HCT116 (cell line): ENCODE results near the gene PAXIP1. TPM values are rescaled to one million over a fixed set of nuclear protein-coding genes. Genes with fewer than 3 reads are reported as not detected.

Experiments used
- ATAC-seq: fragments of 200-7000 bp; cut with Tn5 transposase; 2 replicates; pipeline ENCODE4 v1.9.1; 2020; ENCODE audit warnings: mild to moderate bottlenecking, moderate library complexity
- BruUV-seq: library from RNA; stranded (reverse); fragments of 400-500 nt; replicated peaks from 2 replicates; lab custom pipeline; 2021; lab: Mats Ljungman, UMichigan
- CTCF ChIA-PET: fragments of 300-600 bp; sonication (Branson Sonifier 250); formaldehyde crosslinking; loops from one replicate; lab custom pipeline; 2021; ENCODE audit warnings: antibody characterized with exemption; lab: Charles Lee
- POLR2A ChIA-PET: fragments of 300-600, 350-600 bp; sonication (Branson Sonifier 250); formaldehyde crosslinking; loops from one replicate; lab custom pipeline; 2021; ENCODE audit warnings: antibody characterized with exemption; lab: Charles Lee
- RAD21 ChIA-PET, 2 experiments: fragments of 300-600 bp; sonication (Branson Sonifier 250); formaldehyde crosslinking; loops; one replicate each; lab custom pipeline; 2023; ENCODE audit warnings: low total read pairs in 2 of 2; ENCODE audit not compliant: uncharacterized antibody in 2 of 2, unreplicated experiment in 2 of 2, low non-redundant PET in 1 of 2; lab: Charles Lee
- DNase-seq: peaks from one replicate; pipeline ENCODE4 v3.0.0-alpha.2; 2010; ENCODE audit warnings: low read depth, low spot score
- H2AFZ ChIP-seq: fragments of 200-600 bp; shearing (Covaris generic), sonication (generic); 2 replicates; pipeline ENCODE4 v1.6.1; 2017; ENCODE audit warnings: low read depth, mixed run types, mixed read lengths, antibody characterized with exemption, low read length; ENCODE audit not compliant: poor library complexity, severe bottlenecking
- H3K27ac ChIP-seq: 2 replicates; pipeline ENCODE4 v1.5.1; 2012; ENCODE audit warnings: low read depth, low read length
- H3K27me3 ChIP-seq: fragments of 200-600 bp; sonication (generic); 2 replicates; pipeline ENCODE4 v1.6.1; 2016; ENCODE audit warnings: mixed run types, low read length, mixed read lengths; ENCODE audit not compliant: insufficient read depth
- H3K36me3 ChIP-seq, 2 experiments: fragments of 200-500 bp in 1 of 2; fragments of 200-600 bp in 1 of 2; sonication (Bioruptor generic) in 1 of 2; sonication (generic) in 1 of 2; 2 replicates each; pipeline versions ENCODE4 v1.5.1 to v1.6.1; 2014 to 2016; ENCODE audit warnings: low read length in 2 of 2, inconsistent platforms in 1 of 2, mixed read lengths in 1 of 2, mixed run types in 1 of 2; ENCODE audit not compliant: insufficient read depth in 2 of 2, control insufficient read depth in 1 of 2
- H3K4me1 ChIP-seq, 2 experiments: fragments of 200-600 bp in 1 of 2; sonication (generic) in 1 of 2; 2 replicates each; pipeline versions ENCODE4 v1.5.1 to v1.6.1; 2012 to 2017; ENCODE audit warnings: low read length in 2 of 2, inconsistent platforms in 1 of 2, mild to moderate bottlenecking in 1 of 2, mixed read lengths in 1 of 2, mixed run types in 1 of 2, moderate library complexity in 1 of 2; ENCODE audit not compliant: insufficient read depth in 2 of 2, control insufficient read depth in 1 of 2
- H3K4me2 ChIP-seq: fragments of 200-600 bp; sonication (generic); 2 replicates; pipeline ENCODE4 v1.6.1; 2017; ENCODE audit warnings: mixed run types, low read length, mixed read lengths
- H3K4me3 ChIP-seq, 2 experiments: fragments of 200-600 bp in 1 of 2; sonication (generic) in 1 of 2; replicated peaks in 1 of 2; 2 replicates each; pipeline ENCODE4 v1.5.1; 2011 to 2016; ENCODE audit warnings: low read length in 2 of 2, control low read depth in 1 of 2, low read depth in 1 of 2, mild to moderate bottlenecking in 1 of 2, mixed read lengths in 1 of 2, mixed run types in 1 of 2
- H3K79me2 ChIP-seq: fragments of 200-600 bp; sonication (generic); 2 replicates; pipeline ENCODE4 v1.6.1; 2017; ENCODE audit warnings: mild to moderate bottlenecking, mixed run types, low read length, moderate library complexity, mixed read lengths; ENCODE audit not compliant: insufficient read depth
- H3K9ac ChIP-seq: fragments of 200-600 bp; sonication (generic); 2 replicates; pipeline ENCODE4 v1.6.1; 2016; ENCODE audit warnings: low read length, mixed read lengths
- H3K9me2 ChIP-seq: fragments of 200-600 bp; sonication (generic), shearing (Covaris generic); 2 replicates; pipeline ENCODE4 v1.6.1; 2017; ENCODE audit warnings: mixed run types, mild to moderate bottlenecking, moderate library complexity; ENCODE audit not compliant: insufficient read depth
- H3K9me3 ChIP-seq, 2 experiments: fragments of 200-500 bp in 1 of 2; fragments of 200-600 bp in 1 of 2; sonication (Bioruptor generic) in 1 of 2; sonication (generic) in 1 of 2; 2 replicates each; pipeline ENCODE4 v1.6.1; 2014 to 2017; ENCODE audit warnings: low read length in 2 of 2, mixed read lengths in 2 of 2, inconsistent platforms in 1 of 2, low read depth in 1 of 2, mild to moderate bottlenecking in 1 of 2, mixed run types in 1 of 2, moderate library complexity in 1 of 2; ENCODE audit not compliant: control insufficient read depth in 1 of 2, insufficient read depth in 1 of 2
- H4K20me1 ChIP-seq: fragments of 200-600 bp; sonication (generic), shearing (Covaris generic); 2 replicates; pipeline ENCODE4 v1.6.1; 2017; ENCODE audit warnings: mixed run types, mild to moderate bottlenecking, moderate library complexity; ENCODE audit not compliant: insufficient read depth
- EZH2phosphoT487 ChIP-seq: fragments of 200-600 bp; IDR thresholded peaks from 2 replicates; pipeline ENCODE4 v1.6.1; 2018; ENCODE audit warnings: antibody characterized with exemption, borderline replicate concordance
- JUND ChIP-seq: IDR thresholded peaks from 2 replicates; pipeline ENCODE4 v1.6.1; 2012
- RAD21 ChIP-seq: IDR thresholded peaks from 2 replicates; pipeline ENCODE4 v1.6.1; 2012; ENCODE audit warnings: low read depth, mild to moderate bottlenecking
- SIN3A ChIP-seq: IDR thresholded peaks from 2 replicates; pipeline ENCODE4 v1.6.1; 2012; ENCODE audit warnings: low read depth
- SP1 ChIP-seq: IDR thresholded peaks from 2 replicates; pipeline ENCODE4 v1.6.1; 2012; ENCODE audit warnings: low read depth
- YY1 ChIP-seq: IDR thresholded peaks from 2 replicates; pipeline ENCODE4 v1.6.1; 2011; ENCODE audit warnings: low read length, low read depth, moderate library complexity, mild to moderate bottlenecking; ENCODE audit not compliant: insufficient replicate concordance; ENCODE audit errors: extremely low read depth
- ZFX ChIP-seq: fragments of 450-650 bp; IDR thresholded peaks from 2 replicates; pipeline ENCODE4 v1.6.1; 2017
- intact Hi-C: fragments of 100-400 bp; cut with micrococcal nuclease; formaldehyde crosslinking; loops from 2 replicates; pipeline ENCODE4 v1.10.0; 2022
- total RNA-seq: library from RNA; stranded (reverse); gene quantifications from one replicate; pipeline ENCODE4 v1.2.1, GENCODE V29; 2021; ENCODE audit not compliant: unreplicated experiment
- TF ChIP-seq, protein P1 (sequence below): IDR thresholded peaks from 2 replicates; pipeline ENCODE4 v1.6.1; 2012

The PAXIP1 gene
- total RNA-seq, 1 experiment from 2014 or later, result 20.4 TPM

DNA sequence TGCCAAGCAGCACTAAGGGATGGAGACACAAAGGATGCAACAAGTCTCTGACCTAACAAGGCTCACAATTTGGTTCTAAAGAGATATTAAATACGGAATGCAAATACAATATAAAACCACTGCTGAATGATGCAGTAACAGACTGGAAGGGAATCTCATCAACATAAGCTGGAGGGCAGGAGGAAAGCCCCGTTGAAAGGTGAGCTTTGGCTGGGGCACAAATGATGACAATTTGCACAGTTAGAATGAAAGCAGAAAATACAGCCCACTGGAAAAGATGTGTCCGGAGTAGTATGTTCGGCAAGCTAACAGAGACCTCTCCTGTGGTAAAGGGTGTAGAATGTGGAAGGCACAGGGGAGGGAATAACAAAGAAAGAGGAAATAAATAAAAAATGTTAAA lies 26.1 kb downstream of the PAXIP1 start:
- Histone ChIP-seq H3K9me2 (no peaks in the 10 kb centered on the region), H3K27ac (no peak overlapping the region), H3K4me1 (no peaks in the 10 kb centered on the region)
- TF ChIP-seq JUND (no peak), YY1 (no peak), RAD21 (no peak), SIN3A (no peak), EZH2phosphoT487 (no peak), SP1 (no peak)
- TF ChIP-seq, all 23 proteins: peak for 0
- H2AFZ ChIP-seq, result no peak overlapping the region
- POLR2A ChIA-PET, result no interaction called here
- no peak overlapping the region for H3K4me3 ChIP-seq
- H3K4me2 ChIP-seq, result no peak overlapping the region
- peaks cover 6 to 23% of the 10 kb centered on the region in 2 experiments; a peak in 2 of 4 replicates for H3K36me3 ChIP-seq
- RAD21 ChIA-PET, result no interaction called here
- no peaks in the 10 kb centered on the region for H3K9me3 ChIP-seq
- ATAC-seq (no peak), DNase-seq (no peak)
- CTCF ChIA-PET, result no interaction called here
- H4K20me1 ChIP-seq, result no peaks in the 10 kb centered on the region
- H3K79me2 ChIP-seq, result peaks cover 49% of the 10 kb centered on the region; the same call in 1 of the 2 replicates
- H3K9ac ChIP-seq, result no peak overlapping the region
- intact Hi-C loops, result no loop called here
- BruUV-seq, result no TSS peak
- no peaks in the 10 kb centered on the region for H3K27me3 ChIP-seq

DNA sequence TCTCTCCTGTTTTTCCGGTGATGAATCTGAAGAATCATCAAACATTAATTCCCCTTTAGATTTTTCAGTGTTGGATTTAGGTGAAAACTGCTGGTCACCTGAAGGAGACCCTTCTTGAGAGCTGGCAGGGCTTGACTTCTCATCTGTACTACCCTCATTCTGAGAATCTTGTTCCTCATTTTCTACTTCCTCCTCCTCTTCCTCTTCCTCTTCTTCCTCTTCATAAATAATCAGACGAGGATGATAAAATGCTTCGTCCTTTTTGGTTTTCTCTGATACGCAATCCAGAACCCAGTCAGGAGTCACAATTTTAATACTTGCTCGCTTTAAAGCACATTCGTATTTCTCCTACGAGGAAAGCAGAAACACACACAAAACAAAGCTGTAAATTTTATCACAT lies 26.9 kb downstream of the PAXIP1 start:
- Histone ChIP-seq H3K9ac (no peak overlapping the region), H3K36me3 (peaks cover 5 to 29% of the 10 kb centered on the region in 2 experiments; a peak in 3 of 4 replicates), H3K4me1 (no peaks in the 10 kb centered on the region), H3K79me2 (peaks cover 55% of the 10 kb centered on the region), H3K9me3 (no peaks in the 10 kb centered on the region), H3K27ac (no peak overlapping the region), H3K9me2 (no peaks in the 10 kb centered on the region), H4K20me1 (no peaks in the 10 kb centered on the region), H3K4me2 (no peak overlapping the region), H2AFZ (no peak overlapping the region), H3K4me3 (no peak overlapping the region), H3K27me3 (no peaks in the 10 kb centered on the region)
- DNase-seq (no peak), ATAC-seq (no peak)
- ChIA-PET POLR2A (no interaction called here), RAD21 (no interaction called here), CTCF (no interaction called here)
- no TSS peak for BruUV-seq
- intact Hi-C loops, result no loop called here
- TF ChIP-seq EZH2phosphoT487 (no peak), ZFX (no peak)
- TF ChIP-seq, protein P1, sequence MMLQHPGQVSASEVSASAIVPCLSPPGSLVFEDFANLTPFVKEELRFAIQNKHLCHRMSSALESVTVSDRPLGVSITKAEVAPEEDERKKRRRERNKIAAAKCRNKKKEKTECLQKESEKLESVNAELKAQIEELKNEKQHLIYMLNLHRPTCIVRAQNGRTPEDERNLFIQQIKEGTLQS, result no peak
